Limb (tissue), 2 donors: ENCODE results near the gene UBE2K.
"Not testable (repeated sequence)": the region's sequence is repeated elsewhere in the genome, so short reads cannot be mapped to it uniquely, and the experiment has no call there.

Experiments
- DNase-seq, 2 donors: peaks; one replicate each; pipeline ENCODE4 v3.0.0-alpha.2; 2016; ENCODE audit errors: extremely low spot score in 2 of 2

UBE2K gene

GRCh38 chr4:39721788-39722187 lies 23.9 kb downstream of the UBE2K start:
- DNase-seq, result no peak

DNA sequence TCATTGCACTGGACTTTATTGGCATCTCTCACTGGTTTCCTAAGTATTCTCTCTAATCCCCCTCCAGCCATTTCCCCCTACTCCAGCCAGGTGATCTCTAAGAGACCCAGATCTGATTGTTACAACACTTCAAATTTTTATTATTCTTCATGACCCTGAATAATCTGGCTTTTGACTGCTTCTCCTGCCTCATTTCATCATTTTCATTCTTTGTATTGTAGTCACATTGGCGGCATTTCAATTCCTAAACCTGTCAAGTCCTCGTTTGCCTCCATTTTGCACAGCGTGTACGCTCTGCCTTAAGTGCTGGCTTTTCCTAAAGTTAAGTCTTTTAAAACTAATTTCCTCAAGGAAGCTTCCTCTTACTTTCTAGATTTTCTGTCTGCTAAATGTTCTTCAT lies 31.6 kb downstream of the UBE2K start:
- DNase-seq, result no peak

DNA sequence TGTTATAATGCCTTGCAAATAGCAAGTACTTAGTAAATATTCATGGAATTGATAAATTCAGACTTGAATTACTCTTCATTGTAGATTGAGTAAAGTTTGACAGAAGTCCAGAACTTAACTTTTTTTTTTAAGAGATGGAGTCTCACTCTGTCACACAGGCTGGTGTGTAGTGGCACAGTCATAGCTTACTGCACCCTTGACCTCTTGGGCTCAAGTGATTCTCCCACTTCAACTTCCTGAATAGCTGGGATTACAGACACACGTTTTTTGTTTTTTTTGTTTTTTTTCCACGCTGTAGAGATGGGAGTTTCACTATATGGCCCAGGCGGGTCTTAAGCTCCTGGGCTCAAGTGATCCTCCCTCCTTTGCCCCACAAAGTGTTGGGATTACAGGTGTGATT lies 32.1 kb downstream of the UBE2K start:
- no peak for DNase-seq

- no peak for DNase-seq
These were observed 34.0 kb downstream of the UBE2K start for GRCh38 chr4:39731908-39732307.

GRCh38 chr4:39732728-39733127 lies 34.8 kb downstream of the UBE2K start:
- DNase-seq, result no peak

DNA sequence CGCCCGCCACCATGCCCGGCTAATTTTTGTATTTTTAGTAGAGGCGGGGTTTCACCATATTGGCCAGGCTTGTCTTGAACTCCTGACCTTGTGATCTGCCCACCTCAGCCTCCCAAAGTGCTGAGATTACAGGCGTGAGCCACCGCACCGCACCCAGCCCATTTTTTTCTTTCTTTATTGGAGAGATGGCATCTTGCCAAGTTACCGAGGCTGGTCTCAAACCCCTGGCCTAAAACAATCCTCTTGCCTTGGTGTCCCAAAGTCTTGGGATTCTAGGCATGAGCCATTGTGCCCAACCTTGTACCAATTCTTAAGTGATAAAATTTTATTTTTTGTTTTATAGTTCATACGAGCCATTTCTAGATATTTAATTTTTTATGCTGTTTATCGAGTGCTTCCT lies 41.7 kb downstream of the UBE2K start:
- DNase-seq, result not testable (repeated sequence)

- no peak for DNase-seq
These were observed 43.5 kb downstream of the UBE2K start for GRCh38 chr4:39741401-39741800.

DNA sequence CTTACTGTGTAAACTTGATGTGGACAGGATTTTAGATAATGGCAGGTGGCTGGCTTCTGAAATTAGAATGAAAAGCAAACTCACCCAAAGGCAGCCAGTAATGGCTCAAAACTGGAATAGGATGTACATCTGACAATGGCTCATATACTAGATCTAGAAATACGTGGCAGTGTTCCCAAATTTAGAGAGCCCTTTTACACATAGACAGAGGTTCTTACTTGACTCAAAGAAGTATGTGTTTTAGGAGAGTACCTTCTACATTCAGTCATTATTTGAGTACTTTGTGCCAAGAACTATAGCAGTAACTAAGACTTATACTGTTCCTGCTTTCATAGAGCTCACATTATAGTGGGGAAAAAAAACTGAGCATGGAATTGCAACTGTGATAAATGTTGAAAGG lies 48.0 kb downstream of the UBE2K start:
- DNase-seq, result no peak

DNA sequence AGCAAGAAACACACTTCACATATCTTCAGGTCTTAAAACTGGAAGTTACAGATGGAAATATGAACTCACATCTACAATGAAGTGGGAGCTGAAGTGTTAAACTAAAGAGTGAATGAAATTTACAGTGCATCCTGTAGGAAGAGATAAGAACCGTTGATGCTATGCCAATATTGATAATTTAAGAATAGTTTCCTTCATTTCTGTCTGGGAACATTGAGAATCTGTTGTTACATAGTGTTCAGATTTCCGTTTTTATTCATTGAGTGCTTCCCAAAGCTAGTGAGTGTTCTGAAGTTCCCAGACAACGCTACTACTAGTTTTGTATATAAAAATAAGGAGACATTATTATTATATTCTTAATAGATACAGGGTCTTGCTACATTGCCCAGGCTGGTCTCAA lies 52.3 kb downstream of the UBE2K start:
- no peak for DNase-seq

DNA sequence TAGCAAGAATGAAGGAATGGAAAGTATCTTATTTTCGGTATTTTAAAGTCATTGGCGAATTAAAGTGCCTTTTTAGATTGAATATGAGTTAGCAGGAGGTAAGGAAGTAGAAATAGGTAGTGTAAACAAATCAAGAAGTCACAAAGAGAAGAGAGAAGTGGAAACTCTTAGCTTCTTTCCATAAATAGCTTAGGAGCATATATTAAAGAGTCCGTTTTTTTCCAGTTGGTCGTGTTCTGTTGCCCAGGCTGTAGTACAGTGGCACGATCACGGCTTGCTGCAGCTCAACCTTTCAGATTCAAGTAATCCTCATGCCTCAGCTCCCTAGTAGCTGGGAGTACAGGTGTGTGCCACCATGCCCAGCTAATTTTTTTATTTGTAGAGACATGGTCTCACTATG lies 56.4 kb downstream of the UBE2K start:
- DNase-seq, result no peak

GRCh38 chr4:39756159-39756558 lies 58.2 kb downstream of the UBE2K start:
- DNase-seq, result no peak

DNA sequence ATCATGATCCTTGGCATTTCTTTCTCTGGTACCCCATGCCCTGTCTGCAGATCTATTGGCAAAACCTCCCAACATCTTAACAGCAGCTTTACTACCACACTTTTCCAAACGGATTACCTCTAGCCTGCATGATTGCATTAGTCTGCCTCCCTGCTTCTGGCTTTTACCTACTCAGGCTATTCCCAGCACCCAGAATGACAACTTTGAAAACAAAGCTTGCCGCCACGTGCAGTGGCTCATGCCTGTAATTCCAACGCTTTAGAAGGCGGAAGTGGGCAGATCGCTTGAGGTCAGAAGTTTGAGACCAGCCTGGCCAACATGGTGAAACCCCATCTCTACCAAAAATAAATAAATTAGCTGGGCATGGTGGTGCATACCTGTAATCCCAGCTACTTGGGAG lies 60.2 kb downstream of the UBE2K start:
- DNase-seq, result no peak

DNA sequence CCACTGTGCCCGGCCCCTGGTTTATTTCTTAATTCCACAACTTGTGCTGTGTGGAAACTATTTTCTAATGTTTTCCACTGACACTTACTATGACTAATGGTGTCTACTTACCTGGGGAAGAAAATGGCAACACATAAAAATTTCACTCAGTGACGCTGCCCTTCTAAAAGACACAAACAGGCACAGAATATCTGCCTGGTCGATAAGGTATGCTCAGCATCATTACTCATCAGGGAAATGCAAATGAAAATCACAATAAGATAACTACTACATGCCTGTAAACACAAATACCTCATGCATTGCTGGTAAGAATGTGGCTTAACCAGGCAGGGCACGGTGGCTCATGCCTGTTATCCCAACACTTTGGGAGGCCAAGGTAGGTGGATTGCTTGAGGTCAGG lies 61.6 kb downstream of the UBE2K start:
- DNase-seq, result no peak

GRCh38 chr4:39761005-39761667 lies 63.2 kb downstream of the UBE2K start:
- DNase-seq, result no peak

DNA sequence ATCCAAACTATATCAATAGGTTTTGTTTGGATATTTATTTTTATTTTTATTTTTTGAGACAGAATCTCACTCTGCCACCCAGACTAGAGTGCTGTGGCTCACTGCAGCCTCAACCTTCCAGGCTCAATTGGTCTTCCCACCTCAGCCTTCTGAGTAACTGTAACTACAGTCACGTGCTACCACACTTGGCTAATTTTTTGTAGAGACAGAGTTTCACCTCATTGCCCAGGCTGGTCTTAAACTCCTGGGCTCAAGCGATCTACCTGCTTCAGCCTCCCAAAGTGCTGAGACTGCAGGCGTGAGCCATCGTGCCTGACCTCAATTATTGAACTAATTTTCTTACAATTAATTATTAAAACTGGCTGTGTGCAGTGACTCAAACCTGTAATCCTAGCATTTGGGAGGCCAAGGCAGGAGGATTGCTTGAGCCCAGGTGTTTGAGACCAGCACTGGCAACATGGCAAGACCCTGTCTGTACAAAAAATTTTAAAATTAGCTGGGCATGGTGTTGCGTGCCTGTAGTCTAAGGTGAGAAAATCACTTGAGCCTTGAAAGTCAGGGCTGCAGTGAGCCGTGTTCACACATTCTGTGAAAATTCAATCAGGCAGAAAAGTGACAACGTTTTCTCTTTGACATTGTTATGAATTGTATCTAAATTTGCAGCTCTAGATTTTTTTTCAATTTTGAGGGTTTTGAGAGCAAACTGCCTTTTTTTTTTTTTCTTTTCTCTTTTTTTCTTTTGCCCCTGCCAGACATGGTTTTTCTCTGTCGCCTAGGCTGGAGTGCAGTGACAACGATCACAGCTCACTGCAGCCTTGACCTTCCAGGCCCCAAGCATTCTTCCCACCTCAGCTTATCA lies 66.0 kb downstream of the UBE2K start:
- no peak for DNase-seq

- no peak for DNase-seq
These were observed 72.1 kb downstream of the UBE2K start for GRCh38 chr4:39770005-39770404.

- no peak for DNase-seq
These were observed 72.5 kb downstream of the UBE2K start for GRCh38 chr4:39770471-39770870.

DNA sequence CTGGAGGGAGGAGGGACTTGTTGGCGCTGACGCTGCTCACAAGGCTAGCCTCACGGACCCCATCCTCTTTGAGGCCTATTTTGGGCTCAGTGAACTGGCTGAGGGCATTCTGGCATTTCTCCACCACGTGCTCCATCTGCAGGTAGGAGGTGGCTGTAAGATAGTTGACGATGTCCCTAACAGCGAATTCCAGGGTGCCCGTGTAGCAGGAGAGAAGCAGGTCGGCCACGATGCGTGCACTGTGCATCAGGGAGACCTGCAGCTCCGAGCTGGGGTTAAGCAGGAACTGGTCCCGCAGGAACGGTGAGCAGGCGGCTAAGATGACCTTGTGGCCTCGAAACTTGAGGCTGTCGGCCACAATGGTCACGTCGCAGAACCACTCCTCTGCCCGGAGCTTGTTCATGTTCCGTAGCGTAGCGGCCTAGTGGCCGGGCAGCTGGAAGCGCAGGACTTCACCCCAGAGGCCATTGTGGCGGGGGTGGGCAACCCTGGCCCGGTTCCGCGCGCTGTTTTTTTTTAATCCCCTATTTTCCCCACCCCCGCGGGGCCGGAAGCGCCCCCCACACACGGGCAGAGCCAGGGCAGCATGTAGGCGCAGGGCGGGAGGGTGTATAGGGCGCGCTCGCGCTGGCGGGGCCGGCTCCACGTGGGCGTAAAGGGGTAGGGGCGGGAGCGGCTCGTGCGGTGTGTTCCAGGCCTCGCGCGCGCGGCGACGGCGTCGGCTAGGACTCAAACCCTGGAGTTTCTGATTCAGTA lies 73.2 kb downstream of the UBE2K start:
- no peak for DNase-seq

DNA sequence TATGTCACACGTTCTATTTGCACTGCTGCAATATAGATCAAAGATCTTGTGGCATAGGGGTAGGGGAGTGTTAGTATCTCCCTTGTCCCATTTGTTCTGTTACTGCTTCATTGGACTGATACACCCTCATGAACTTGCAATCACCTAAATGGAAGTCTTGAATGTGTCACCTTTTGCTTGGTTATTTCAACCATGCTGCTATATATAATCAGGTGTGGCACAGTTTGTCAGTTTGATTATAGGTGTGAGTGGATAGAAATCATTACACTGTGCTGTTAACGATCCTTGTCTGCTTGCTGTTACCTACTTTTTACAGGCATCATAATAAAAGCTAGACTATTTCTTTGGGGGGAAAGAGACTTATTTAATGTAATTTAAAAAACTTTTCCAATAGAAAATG lies 84.1 kb downstream of the UBE2K start:
- not testable (repeated sequence) for DNase-seq

- DNase-seq, result no peak
These were observed 87.1 kb downstream of the UBE2K start for GRCh38 chr4:39785083-39785482.

GRCh38 chr4:39786838-39787237 lies 88.9 kb downstream of the UBE2K start:
- DNase-seq, result no peak

GRCh38 chr4:39792128-39792527 lies 94.2 kb downstream of the UBE2K start:
- DNase-seq, result no peak
